ENCODE measurements around the gene ZMAT5.

ZMAT5 gene

GRCh38 chr22:29766632-29767170 is at the start of gene ZMAT5:
ZMAT5 (minus strand) TSS chr22:29767007; CDS start chr22:29748544, 18,463 bp downstream.
- DNase-seq, result peak; percentile 99

- no peak for DNase-seq
These were observed 49.7 kb upstream of the ZMAT5 start for GRCh38 chr22:29816539-29816938.

- DNase-seq, result no peak
These were observed 49.3 kb upstream of the ZMAT5 start for GRCh38 chr22:29816128-29816527.

GRCh38 chr22:29815580-29815979 is 48.8 kb upstream of the ZMAT5 start:
- DNase-seq, result no peak

GRCh38 chr22:29814003-29814402 is 47.2 kb upstream of the ZMAT5 start:
- peak; percentile 67 for DNase-seq

- peak; percentile 73 for DNase-seq
These were observed 46.8 kb upstream of the ZMAT5 start for GRCh38 chr22:29813563-29813962.

GRCh38 chr22:29813126-29813525 is 46.3 kb upstream of the ZMAT5 start:
- no peak for DNase-seq

GRCh38 chr22:29811377-29811776 is 44.6 kb upstream of the ZMAT5 start:
- no peak for DNase-seq

GRCh38 chr22:29810216-29810615 is 43.4 kb upstream of the ZMAT5 start:
- DNase-seq, result no peak

- DNase-seq, result no peak
These were observed 39.4 kb upstream of the ZMAT5 start for GRCh38 chr22:29806196-29806595.

- DNase-seq, result no peak
These were observed 38.2 kb upstream of the ZMAT5 start for GRCh38 chr22:29804985-29805384.

- no peak for DNase-seq
These were observed 36.4 kb upstream of the ZMAT5 start for GRCh38 chr22:29803190-29803589.

- DNase-seq, result no peak
These were observed 35.0 kb upstream of the ZMAT5 start for GRCh38 chr22:29801796-29802195.

- no peak for DNase-seq
These were observed 34.3 kb upstream of the ZMAT5 start for GRCh38 chr22:29801153-29801552.

GRCh38 chr22:29799217-29799680 is 32.4 kb upstream of the ZMAT5 start:
- DNase-seq, result peak; percentile 95

- no peak for DNase-seq
These were observed 32.0 kb upstream of the ZMAT5 start for GRCh38 chr22:29798801-29799200.

- peak; percentile 69 for DNase-seq
These were observed 31.5 kb upstream of the ZMAT5 start for GRCh38 chr22:29798318-29798717.

- no peak for DNase-seq
These were observed 30.5 kb upstream of the ZMAT5 start for GRCh38 chr22:29797351-29797750.

- DNase-seq, result no peak
These were observed 28.9 kb upstream of the ZMAT5 start for GRCh38 chr22:29795663-29796062.

GRCh38 chr22:29793396-29793795 is 26.6 kb upstream of the ZMAT5 start:
- no peak for DNase-seq

GRCh38 chr22:29790061-29790460 is 23.3 kb upstream of the ZMAT5 start:
- no peak for DNase-seq

- no peak for DNase-seq
These were observed 21.8 kb upstream of the ZMAT5 start for GRCh38 chr22:29788339-29789279.

GRCh38 chr22:29787371-29787980 is 20.7 kb upstream of the ZMAT5 start:
- peak; percentile 81 for DNase-seq

GRCh38 chr22:29786031-29786430 is 19.2 kb upstream of the ZMAT5 start:
- no peak for DNase-seq
